HCEC 1CT (cell line): ENCODE measurements around the gene VTI1B.

Source experiments
- DNase-seq: peaks from one replicate; pipeline ENCODE4 v3.0.0-alpha.2; 2017

VTI1B gene

GRCh38 chr14:67675219-67675582 lies 769 bp upstream of the VTI1B start:
- no peak for DNase-seq

GRCh38 chr14:67674139-67674479 lies 323 bp downstream of the VTI1B start:
- DNase-seq: peak; percentile 40

- peak; percentile 36 for DNase-seq
These were observed 981 bp downstream of the VTI1B start for GRCh38 chr14:67673451-67673850.

- DNase-seq: no peak
These were observed 5.9 kb downstream of the VTI1B start for GRCh38 chr14:67668559-67668958.

- DNase-seq: peak; percentile 49
These were observed 7.5 kb downstream of the VTI1B start for GRCh38 chr14:67666750-67667449.

- DNase-seq: peak; percentile 44
These were observed 8.6 kb downstream of the VTI1B start for GRCh38 chr14:67665868-67666267.

- DNase-seq: no peak
These were observed 10.8 kb downstream of the VTI1B start for GRCh38 chr14:67663633-67664032.

- DNase-seq: no peak
These were observed 20.7 kb downstream of the VTI1B start for GRCh38 chr14:67653651-67654280.

GRCh38 chr14:67652189-67652588 lies 22.2 kb downstream of the VTI1B start:
- no peak for DNase-seq

GRCh38 chr14:67650694-67651093 lies 23.7 kb downstream of the VTI1B start:
- DNase-seq: peak; percentile 79

GRCh38 chr14:67650151-67650550 lies 24.3 kb downstream of the VTI1B start:
- DNase-seq: no peak

- no peak for DNase-seq
These were observed 28.3 kb downstream of the VTI1B start for GRCh38 chr14:67646131-67646530.

GRCh38 chr14:67645414-67645813 lies 29.0 kb downstream of the VTI1B start:
- no peak for DNase-seq

GRCh38 chr14:67644428-67644827 lies 30.0 kb downstream of the VTI1B start:
- no peak for DNase-seq

- DNase-seq: no peak
These were observed 30.7 kb downstream of the VTI1B start for GRCh38 chr14:67643713-67644112.

GRCh38 chr14:67641902-67642749 lies 32.3 kb downstream of the VTI1B start:
- DNase-seq: no peak

GRCh38 chr14:67641480-67641879 lies 33.0 kb downstream of the VTI1B start:
- no peak for DNase-seq

- no peak for DNase-seq
These were observed 35.8 kb downstream of the VTI1B start for GRCh38 chr14:67638642-67639041.

- no peak for DNase-seq
These were observed 38.0 kb downstream of the VTI1B start for GRCh38 chr14:67636361-67636919.

- DNase-seq: no peak
These were observed 40.8 kb downstream of the VTI1B start for GRCh38 chr14:67633451-67634147.

GRCh38 chr14:67630938-67631337 lies 43.5 kb downstream of the VTI1B start:
- no peak for DNase-seq

GRCh38 chr14:67630186-67630585 lies 44.2 kb downstream of the VTI1B start:
- no peak for DNase-seq

- no peak for DNase-seq
These were observed 46.9 kb downstream of the VTI1B start for GRCh38 chr14:67627519-67627918.
